SJSA1 (cell line): Measurements from ENCODE around the gene DPP9. TPM values are rescaled to one million over a fixed set of nuclear protein-coding genes. Genes with fewer than 3 reads are reported as not detected.
A peak's percentile ranks its signal among the peaks of the same experiment; 100 is the strongest.

Experiments
- DNase-seq, 2 experiments: peaks; one replicate each; pipeline ENCODE4 v3.0.0-alpha.2; 2015 to 2020; ENCODE audit warnings: low spot score in 2 of 2, low read depth in 1 of 2
- H3K27ac ChIP-seq: fragments of 250-450 bp; sonication (Bioruptor Pico); 2 replicates; pipeline ENCODE4 v1.5.1; 2020; ENCODE audit warnings: mild to moderate bottlenecking, moderate library complexity
- H3K27me3 ChIP-seq: fragments of 250-450 bp; sonication (Bioruptor Pico); replicated peaks from 2 replicates; pipeline ENCODE4 v1.5.1; 2020; ENCODE audit warnings: mild to moderate bottlenecking, moderate library complexity
- H3K36me3 ChIP-seq: fragments of 250-450 bp; sonication (Bioruptor Pico); 2 replicates; pipeline ENCODE4 v1.5.1; 2020; ENCODE audit warnings: mild to moderate bottlenecking
- H3K4me1 ChIP-seq: fragments of 250-450 bp; sonication (Bioruptor Pico); replicated peaks from 2 replicates; pipeline ENCODE4 v1.6.1; 2021; ENCODE audit warnings: mild to moderate bottlenecking
- H3K4me3 ChIP-seq: fragments of 250-450 bp; sonication (Bioruptor Pico); 2 replicates; pipeline ENCODE4 v1.5.1; 2020; ENCODE audit warnings: mild to moderate bottlenecking
- H3K9me3 ChIP-seq: fragments of 250-450 bp; sonication (Bioruptor Pico); replicated peaks from 2 replicates; pipeline ENCODE4 v1.5.1; 2020; ENCODE audit warnings: mild to moderate bottlenecking
- total RNA-seq: library from RNA; depleted of rRNA; stranded (reverse); fragments of >200 nt; shearing (Covaris generic); gene quantifications from 2 replicates; pipeline ENCODE4 v1.2.3, GENCODE V29; 2014

The DPP9 gene
- total RNA-seq, 1 experiment from 2014 or later = 60.6 TPM

DNA sequence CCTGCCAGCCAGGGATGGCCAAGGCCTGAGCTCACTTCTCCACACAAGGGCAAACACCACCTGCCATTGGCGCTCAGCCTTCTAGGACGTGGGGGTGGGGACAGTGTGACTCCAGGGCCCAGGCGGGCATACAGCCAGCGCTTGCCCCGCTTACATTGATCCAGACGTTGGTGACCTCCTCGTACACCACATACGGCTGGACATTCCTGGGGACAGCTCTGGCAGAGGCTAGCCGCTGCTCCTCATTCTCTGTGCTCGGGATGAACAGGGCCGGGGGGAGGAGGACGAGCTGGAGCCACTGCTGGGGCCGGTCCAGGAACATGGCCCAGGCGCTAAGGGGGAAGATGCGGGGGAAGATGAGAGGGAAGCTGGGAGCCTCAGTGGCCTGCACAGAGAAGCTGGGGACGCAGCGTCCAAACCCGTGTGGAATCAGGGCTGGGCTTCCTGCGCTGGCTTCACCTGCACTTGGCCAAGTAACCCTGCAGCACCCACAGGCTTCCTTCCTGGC is 28.4 kb downstream of the DPP9 start:
- H3K4me3 ChIP-seq = no peak overlapping the region
- H3K36me3 ChIP-seq = peaks cover 90% of the 10 kb centered on the region
- peak overlapping the region; percentile 27; the same call in 1 of the 2 replicates for H3K27ac ChIP-seq
- DNase-seq = no peak
- H3K27me3 ChIP-seq = no peaks in the 10 kb centered on the region
- peaks cover 45% of the 10 kb centered on the region for H3K4me1 ChIP-seq
- H3K9me3 ChIP-seq = no peaks in the 10 kb centered on the region

DNA sequence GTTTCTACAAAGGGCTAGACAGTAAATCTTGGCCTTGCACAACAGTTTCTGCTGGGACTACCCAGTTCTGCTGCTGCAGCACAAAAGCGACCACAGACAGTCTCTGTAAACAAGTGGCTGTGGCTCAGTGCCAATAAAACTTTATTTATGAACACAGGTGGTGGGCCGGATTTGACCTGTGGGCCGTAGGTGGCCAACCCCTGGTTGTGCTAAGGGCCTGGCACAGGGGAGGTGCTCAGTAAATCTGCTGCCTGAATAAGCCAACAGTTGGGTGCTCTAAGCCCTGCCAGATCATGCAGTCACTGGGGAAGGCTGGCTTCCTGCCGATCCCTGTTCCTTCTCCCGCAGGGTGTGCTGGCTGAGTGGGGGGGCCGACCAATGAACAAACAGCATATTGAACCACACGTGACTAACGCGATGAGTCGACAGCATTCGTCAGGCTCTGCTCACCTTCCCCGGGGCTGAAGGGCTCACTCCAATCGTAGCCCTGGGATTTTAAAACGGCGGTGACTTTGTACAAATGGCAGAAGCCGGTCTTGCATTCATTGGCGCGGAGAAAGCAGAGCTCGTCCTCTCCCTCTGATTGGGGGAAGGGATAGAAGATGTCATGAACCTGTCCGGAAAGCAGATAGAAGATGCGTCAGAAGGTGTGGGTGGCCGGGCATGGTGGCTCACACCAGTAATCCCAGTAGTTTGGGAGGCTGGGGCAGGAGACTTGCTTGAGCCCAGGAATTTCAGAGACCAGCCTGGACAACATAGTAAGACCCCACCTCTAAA is 29.2 kb downstream of the DPP9 start:
- peaks cover 45% of the 10 kb centered on the region for H3K4me1 ChIP-seq
- peak overlapping the region; percentile 41 for H3K27ac ChIP-seq
- no peak overlapping the region for H3K4me3 ChIP-seq
- peaks cover 90% of the 10 kb centered on the region for H3K36me3 ChIP-seq
- H3K27me3 ChIP-seq = no peaks in the 10 kb centered on the region
- DNase-seq = peak; percentile 80 to 93
- H3K9me3 ChIP-seq = no peaks in the 10 kb centered on the region

DNA sequence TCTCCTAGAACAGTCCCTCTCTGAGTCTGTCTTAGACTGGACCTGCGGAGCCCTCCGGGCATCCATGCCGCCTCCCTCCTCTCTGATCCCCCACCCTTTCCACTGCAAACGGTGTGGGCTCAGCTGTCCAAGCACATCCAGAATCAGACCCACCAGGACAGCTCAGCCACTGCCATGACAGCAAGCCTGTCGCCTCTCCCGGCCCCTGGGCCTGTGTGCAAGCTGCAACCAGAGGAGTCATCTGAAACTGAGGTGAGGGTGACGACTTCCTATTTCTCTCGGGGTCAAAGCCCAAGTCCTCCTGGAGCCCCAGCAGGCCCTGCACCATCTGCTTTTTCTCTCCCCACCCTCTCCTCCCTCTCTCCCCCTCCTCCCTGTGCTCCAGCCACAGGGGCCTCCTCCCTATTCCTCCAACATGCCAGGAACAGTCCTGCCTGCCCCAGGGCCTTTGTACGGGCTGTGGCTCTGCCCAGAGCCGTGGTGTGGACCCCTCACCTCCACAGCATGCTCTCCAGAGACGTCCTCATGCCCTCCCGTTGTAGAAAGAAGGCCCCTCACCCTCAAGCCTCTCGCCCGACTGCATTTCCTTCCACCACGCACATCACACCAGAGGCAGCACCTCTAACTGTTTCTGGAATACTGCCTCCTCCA is 30.0 kb downstream of the DPP9 start:
- Histone ChIP-seq H3K4me1 (peaks cover 45% of the 10 kb centered on the region), H3K27ac (peak overlapping the region; percentile 41; the same call in 1 of the 2 replicates), H3K36me3 (peaks cover 91% of the 10 kb centered on the region)

DNA sequence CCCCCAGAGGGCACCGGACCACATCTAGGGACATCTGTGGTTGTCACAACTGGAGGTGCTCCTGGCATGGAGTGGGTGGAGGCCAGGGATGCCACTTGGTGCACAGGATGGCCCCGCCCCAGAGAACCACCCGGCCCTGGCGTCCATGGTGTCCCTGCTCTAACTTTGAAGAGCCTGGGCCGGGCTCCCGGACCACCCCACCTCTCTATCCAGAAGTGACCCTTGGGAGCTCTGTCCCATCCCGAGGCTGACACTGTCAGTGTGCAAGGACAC is 30.6 kb downstream of the DPP9 start:
- DNase-seq = no peak
- Histone ChIP-seq H3K9me3 (no peaks in the 10 kb centered on the region), H3K27ac (no peak overlapping the region), H3K36me3 (peaks cover 91% of the 10 kb centered on the region), H3K4me3 (no peak overlapping the region), H3K4me1 (peaks cover 43% of the 10 kb centered on the region), H3K27me3 (no peaks in the 10 kb centered on the region)

More for the DNA sequence above, 30.0 kb downstream of the DPP9 start:
- Histone ChIP-seq H3K9me3 (no peaks in the 10 kb centered on the region), H3K4me3 (no peak overlapping the region), H3K27me3 (no peaks in the 10 kb centered on the region)
- DNase-seq = no peak

DNA sequence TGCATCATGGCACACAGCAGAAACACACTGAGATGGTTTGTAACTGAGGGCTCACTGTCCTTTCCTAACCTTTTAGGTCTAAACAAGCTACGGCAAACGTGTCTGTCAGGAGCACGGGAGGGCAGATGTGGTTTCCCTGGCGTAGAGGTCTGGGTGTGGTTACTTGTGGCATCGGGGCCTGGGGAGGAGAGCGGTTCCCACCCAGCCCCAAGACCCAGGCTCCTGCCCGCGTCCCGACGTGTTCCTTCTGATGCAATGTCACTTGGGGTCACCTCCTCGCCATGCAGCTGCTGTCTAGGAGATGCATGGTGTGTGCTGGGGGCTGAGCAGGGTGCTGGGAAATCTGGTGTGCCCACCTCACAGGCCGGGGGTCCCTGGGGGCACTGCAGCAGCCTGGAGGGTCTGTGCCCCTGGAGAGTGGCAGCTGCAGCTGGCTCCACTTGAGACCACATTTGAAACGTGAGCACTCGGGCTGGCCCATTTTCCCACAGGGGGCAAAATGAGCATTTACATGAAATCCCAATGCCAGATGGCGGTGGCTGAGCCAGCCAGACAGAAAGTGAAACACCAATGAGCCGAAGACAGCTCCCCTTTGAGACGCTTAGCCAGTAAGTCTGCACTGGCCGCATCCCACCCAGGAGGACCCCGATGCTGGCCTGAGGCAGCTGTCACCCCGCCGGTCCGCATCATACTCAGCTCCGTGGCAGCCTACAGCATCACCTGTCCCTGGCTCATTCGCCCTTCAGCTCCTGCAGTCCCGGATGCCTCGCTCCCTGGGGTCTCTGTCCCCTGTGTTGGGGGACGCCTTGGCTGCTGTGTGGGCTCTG is 31.2 kb downstream of the DPP9 start:
- Histone ChIP-seq H3K36me3 (peaks cover 91% of the 10 kb centered on the region), H3K4me1 (peaks cover 37% of the 10 kb centered on the region), H3K9me3 (no peaks in the 10 kb centered on the region), H3K27me3 (no peaks in the 10 kb centered on the region), H3K4me3 (no peak overlapping the region), H3K27ac (no peak overlapping the region)
- no peak for DNase-seq

DNA sequence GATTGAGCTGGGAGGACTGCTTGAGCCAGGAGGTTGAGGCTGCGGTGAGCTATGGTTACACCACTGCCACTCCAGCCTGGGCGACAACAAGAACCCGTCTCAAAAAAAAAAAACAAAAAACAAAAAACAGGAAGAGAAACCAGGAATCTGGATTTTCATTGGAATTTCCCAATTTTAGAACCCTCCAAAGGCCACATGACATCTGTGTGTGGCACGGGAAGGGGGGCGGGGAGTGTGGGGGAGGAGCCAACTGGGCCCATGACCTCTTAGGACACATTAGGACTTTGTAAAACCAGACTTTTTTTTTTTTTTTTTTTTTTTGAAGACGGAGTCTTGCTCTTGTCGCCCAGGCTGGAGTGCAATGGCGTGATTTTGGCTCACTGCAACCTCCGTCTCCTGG is 32.3 kb downstream of the DPP9 start:
- Histone ChIP-seq H3K27ac (no peak overlapping the region), H3K4me3 (no peak overlapping the region), H3K4me1 (peaks cover 27% of the 10 kb centered on the region), H3K36me3 (peaks cover 94% of the 10 kb centered on the region), H3K9me3 (no peaks in the 10 kb centered on the region), H3K27me3 (no peaks in the 10 kb centered on the region)
- no peak for DNase-seq

DNA sequence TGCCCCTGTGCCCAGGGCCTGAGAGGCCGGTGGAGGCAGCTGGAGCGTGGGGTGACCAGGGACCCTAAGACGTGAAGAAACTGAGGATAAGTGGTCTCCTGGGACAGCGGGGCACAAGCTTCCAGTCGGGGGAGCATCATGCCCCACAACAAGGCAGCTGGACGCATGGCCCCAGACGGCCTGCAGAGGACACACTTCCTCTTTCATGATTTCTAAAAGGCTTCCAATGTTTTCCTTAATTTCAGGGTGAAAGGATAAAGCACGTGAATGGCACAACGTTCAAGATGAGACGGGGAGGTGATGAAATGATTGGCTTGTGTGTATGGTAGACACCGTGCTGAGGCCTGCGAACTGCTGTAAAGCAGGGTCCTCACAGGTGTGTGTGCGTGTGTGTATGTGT is 33.3 kb downstream of the DPP9 start:
- Histone ChIP-seq H3K9me3 (no peaks in the 10 kb centered on the region), H3K27me3 (no peaks in the 10 kb centered on the region), H3K27ac (no peak overlapping the region), H3K36me3 (peaks cover 89% of the 10 kb centered on the region), H3K4me3 (no peak overlapping the region), H3K4me1 (peaks cover 19% of the 10 kb centered on the region)
- DNase-seq = no peak

DNA sequence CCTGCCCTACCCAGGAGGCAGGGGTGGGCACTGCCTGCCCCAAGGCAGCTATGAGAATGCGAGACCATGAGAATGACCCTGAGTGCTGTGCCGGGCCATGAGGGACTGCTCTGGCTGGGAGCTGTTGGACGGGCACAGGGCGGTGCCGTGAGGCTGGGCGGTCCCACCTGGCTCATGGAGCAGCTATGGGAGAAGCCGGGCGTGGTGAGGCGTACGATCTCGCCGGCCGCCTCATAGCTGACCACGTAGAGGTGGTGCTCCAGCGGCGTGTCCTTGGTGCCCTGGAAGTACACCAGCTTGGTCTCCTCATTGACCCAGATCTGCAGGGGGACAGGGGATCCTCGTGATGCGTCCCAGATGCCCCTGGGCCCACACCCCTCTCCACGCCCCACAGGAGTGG is 34.2 kb downstream of the DPP9 start:
- no peak overlapping the region for H3K27ac ChIP-seq
- peaks cover 87% of the 10 kb centered on the region for H3K36me3 ChIP-seq
- peaks cover 10% of the 10 kb centered on the region for H3K4me1 ChIP-seq
- no peak for DNase-seq
- H3K9me3 ChIP-seq = no peaks in the 10 kb centered on the region
- no peaks in the 10 kb centered on the region for H3K27me3 ChIP-seq
- H3K4me3 ChIP-seq = no peak overlapping the region

DNA sequence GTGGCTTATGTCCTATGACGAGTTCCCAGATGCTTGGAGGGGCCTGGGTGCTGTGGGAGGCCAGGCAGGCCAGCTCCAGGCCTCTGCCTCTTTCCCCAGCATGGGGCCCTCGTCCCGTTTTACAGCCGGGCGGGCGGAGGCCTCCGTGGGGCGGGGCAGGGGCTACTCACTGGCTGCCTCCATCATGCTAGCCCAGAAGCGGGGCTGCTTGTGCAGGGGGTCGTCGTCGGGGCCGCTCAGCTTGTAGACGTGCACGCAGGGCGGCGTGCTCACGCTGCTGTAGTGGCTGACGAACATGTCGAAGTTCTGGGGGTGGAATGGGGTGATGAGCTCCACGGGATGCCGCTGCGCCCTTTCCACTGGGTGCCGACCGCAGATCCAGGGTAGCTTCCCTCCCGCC is 35.1 kb downstream of the DPP9 start:
- Histone ChIP-seq H3K4me1 (peaks cover 2% of the 10 kb centered on the region), H3K27ac (no peak overlapping the region), H3K36me3 (peaks cover 87% of the 10 kb centered on the region), H3K4me3 (no peak overlapping the region), H3K27me3 (no peaks in the 10 kb centered on the region), H3K9me3 (no peaks in the 10 kb centered on the region)
- no peak for DNase-seq

DNA sequence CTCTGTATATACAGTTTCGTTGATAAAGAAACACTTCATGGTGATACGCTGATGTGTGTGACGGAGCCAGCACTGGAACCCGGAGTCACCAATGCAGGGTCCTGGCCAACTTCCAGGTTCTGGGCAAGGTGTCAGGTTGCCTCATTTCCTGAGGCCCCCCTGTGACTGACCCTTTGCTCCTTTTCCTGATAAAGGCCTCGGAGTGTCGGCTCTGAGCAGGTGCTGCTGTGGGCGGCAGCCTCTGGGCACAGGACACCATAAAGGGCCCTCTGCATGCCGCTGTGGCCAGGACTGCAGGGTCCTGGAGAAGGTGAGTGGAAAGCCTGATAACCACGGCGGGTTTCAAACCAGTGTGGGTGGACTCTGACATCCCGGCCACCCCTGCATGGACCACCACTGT is 36.2 kb downstream of the DPP9 start:
- no peaks in the 10 kb centered on the region for H3K27me3 ChIP-seq
- H3K9me3 ChIP-seq = no peaks in the 10 kb centered on the region
- H3K27ac ChIP-seq = no peak overlapping the region
- H3K4me3 ChIP-seq = no peak overlapping the region
- no peak for DNase-seq
- no peaks in the 10 kb centered on the region for H3K4me1 ChIP-seq
- peaks cover 87% of the 10 kb centered on the region for H3K36me3 ChIP-seq

DNA sequence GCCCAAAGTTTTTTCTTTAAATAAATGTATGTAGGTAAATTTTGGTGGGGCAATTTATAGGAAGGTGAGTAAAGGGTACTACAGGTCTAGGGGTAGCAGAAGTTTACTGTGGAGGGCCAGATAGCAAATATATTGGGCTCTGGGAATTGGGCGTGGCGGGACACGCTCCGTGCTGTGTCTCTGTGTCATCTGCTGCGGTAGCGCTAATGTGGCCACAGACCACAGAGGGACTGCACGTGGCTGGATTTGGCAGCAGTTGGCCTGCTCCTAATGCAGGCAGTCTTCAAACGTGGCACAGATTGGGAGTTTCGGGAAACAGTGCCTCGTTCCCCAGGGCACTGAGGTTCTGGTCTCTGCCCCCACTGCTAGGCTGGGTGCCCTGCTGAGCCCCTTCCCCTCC is 36.9 kb downstream of the DPP9 start:
- Histone ChIP-seq H3K27me3 (no peaks in the 10 kb centered on the region), H3K9me3 (no peaks in the 10 kb centered on the region), H3K4me1 (no peaks in the 10 kb centered on the region), H3K4me3 (no peak overlapping the region), H3K36me3 (peaks cover 86% of the 10 kb centered on the region), H3K27ac (no peak overlapping the region)
- no peak for DNase-seq

DNA sequence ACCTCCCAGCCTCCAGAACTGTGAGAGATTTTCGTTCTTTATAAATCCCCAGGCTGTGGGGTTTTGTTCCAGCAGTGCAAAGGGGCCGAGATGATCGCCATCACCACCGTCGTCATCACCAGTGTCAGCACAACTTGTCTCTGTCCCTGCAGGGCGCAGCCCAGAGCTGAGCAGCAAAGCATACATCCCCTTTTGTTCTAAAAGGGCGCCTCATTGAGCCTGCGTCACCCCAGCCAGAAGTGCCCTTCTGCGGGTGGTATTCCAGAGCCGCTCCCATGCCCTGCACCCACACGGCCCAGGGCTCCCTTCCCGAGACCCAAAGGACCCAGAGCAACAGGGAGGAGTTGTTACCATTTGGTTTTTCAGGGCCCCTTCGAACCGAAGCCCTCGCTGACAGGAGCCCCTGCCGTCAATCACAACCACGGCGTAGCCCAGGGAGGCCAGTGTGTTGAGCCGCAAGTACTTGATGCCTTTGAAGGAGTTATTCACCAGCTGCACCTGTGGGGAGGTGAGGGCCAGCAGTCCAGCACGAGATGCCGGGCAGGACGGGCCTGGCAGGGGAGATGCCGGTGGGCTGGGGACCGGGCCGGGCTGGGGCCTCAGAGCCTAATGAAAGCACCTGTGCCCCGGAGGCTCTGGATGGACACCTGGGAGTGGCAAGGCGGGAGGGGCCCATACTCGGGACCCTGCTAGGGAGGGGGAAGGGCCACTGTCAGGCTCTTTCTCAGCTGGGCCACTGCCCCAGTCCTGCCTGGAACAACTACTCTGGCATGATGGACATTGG is 39.1 kb downstream of the DPP9 start:
- peaks cover 79% of the 10 kb centered on the region for H3K36me3 ChIP-seq
- H3K9me3 ChIP-seq = no peaks in the 10 kb centered on the region
- no peak for DNase-seq
- H3K4me3 ChIP-seq = no peak overlapping the region
- no peaks in the 10 kb centered on the region for H3K27me3 ChIP-seq
- H3K4me1 ChIP-seq = no peaks in the 10 kb centered on the region
- no peak overlapping the region for H3K27ac ChIP-seq

DNA sequence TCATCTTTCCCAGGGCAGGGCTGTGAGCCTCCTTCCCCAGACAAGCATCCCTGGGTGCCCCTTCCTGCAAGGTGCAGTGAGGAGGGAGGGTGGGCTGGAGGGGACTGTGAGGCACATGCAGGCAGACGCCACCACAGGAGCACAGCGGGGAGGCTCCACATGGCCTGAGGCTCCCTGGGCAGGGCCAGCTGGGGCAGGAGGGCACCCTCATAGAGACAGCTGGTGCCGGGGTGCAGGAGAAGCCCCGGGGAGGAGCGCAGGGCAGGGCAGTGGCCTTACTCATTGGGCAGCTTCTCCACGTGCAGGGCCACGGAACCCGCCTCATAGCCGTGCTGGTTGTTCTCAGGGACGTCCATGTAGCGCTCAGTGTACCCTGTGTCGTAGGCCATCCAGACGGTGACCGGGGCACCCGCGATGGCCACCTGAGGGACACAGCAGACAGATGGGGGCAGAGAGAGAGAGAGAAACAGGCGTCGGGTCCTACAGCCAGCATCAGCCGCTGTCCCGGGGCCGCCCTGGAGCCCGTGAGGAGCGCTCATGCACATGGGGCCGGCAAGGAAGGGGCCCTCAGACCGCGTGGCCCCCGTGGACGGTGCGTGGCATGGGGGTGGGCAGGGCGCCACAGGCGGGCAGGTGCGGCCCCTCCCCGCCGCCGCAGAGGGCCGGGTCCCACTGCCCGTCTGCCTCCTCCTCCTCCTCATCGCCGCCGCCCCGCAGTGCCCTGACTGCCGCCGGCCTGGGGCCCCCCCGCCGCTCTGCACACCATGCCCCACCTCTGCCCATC is 41.0 kb downstream of the DPP9 start:
- Histone ChIP-seq H3K27me3 (no peaks in the 10 kb centered on the region), H3K36me3 (peaks cover 78% of the 10 kb centered on the region), H3K27ac (no peak overlapping the region), H3K9me3 (no peaks in the 10 kb centered on the region), H3K4me3 (no peak overlapping the region), H3K4me1 (no peaks in the 10 kb centered on the region)
- DNase-seq = no peak
